GM19372 (cell line): ENCODE data around the gene LDB2.

ENCODE experiments used
- ATAC-seq: cut with Tn5 transposase; IDR thresholded peaks from one replicate; pipeline ENCODE4 v1.9.1; 2021; ENCODE audit warnings: mild to moderate bottlenecking, low read depth, moderate library complexity; ENCODE audit not compliant: unreplicated experiment

Gene LDB2

DNA sequence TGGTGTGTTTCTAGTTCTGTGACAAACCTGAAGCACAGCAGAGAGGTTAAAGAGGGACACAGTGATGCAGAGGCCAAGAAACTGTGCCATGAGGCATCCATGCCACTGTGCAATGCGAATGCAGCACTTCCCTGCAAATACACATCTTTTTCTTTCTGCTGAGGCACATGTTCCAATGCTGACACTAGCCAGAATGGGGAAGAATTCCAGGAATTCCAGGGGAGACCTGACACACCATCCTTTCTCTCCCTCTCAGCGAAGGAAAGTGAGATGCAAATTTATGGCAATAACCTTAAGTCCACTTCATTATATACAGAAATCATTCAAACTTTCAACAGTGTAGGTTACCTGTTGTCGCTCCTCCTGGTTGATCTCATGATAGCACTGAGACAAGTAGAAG lies 204.8 kb downstream of the LDB2 start:
- no peak for ATAC-seq

DNA sequence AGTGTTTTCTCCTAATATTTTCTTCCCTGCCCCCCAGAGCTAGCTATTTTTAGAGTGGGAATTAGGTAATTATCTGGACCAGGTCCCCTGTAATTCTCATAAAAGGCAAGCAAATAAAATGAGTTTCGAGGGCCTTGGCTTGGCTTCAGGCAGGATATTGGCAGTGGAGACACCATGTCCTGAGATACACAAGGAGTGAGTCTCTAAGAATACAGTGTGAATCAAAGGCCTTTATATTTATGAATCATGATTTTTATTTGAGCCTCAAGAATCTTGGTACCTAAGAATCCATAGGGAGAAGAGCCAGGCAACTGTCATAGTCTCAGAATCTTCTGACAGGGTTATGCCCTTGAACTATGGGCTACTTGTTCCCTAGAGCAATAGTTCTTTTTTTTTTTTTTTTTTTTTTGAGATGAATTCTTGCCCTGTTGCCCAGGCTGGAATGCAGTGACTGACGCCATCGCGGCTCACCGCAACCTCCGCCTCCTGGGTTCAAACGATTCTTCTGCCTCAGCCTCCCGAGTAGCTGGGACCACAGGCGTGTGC lies 205.4 kb downstream of the LDB2 start:
- no peak for ATAC-seq

DNA sequence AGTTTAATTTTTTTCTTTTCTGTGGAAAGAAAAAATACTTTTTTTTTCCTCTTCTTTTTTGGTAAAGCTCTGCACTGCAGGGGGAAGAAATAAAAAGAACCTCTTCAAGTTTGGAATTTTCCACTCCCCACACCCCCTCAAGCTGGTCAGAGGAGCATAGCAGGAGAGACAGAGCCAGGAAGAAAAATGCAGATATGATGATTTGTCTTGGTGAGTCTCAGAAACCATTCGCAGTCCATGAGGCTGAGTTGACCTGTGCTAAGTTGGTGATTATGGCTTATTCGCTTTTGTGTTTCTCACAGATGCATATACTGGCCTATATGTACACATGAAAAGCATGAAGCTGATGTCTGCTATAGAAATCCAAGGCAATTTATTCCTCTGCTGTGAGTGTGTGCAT lies 205.9 kb downstream of the LDB2 start:
- no peak for ATAC-seq

DNA sequence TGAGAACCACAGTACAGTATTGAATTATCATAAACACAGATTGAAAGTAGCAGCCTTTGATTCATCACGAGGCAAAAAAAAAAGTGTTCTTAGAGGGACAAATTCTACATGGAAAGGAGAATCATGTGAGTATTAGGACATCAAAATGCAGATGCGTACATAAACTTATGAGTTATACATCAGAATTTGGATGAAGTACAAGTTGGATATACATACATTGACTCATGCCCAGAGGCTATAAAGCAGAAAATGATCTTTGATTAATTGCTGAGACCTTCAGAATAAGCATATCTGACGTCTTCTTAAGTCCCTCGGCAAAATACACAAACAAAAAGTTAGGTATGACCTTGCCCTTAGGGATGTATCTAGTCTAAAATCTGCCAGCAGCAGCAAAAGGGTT lies 206.4 kb downstream of the LDB2 start:
- ATAC-seq, result no peak

DNA sequence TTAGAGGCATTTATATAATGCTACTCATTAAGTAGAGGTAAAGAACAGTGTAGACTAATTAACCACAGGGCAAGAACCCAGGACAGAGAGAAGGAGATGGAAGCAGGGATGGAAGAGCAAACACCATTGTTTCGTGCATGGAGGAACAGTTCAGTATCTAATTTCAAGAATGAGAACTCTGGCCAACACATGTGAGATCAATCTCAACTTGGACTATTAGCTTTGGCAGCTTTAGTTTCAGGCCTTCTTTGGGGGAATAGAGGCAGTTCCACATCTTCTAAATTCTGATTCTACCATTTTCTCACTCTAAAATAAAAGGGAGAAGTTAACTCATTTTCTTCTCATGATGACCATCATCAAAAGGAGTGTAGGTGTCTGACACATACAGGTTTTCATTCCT lies 207.0 kb downstream of the LDB2 start:
- no peak for ATAC-seq

DNA sequence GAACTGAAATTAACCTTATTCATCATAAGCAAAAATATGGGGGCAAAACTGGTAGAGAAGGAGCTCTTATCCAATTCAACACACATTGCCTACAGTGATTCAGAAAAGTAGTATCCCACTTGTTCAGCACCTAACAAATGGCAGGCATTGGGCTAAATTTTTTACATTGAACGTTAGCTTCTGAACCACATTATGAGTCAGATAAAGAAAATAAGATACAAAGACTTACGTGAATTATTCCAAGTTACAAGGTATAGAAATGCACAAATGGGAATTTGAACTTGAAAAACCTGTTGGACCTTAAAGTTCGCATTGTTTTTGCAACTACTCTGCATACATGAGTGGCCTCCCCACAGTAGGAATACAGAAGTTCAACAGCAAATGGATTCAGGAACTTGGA lies 210.6 kb downstream of the LDB2 start:
- no peak for ATAC-seq

DNA sequence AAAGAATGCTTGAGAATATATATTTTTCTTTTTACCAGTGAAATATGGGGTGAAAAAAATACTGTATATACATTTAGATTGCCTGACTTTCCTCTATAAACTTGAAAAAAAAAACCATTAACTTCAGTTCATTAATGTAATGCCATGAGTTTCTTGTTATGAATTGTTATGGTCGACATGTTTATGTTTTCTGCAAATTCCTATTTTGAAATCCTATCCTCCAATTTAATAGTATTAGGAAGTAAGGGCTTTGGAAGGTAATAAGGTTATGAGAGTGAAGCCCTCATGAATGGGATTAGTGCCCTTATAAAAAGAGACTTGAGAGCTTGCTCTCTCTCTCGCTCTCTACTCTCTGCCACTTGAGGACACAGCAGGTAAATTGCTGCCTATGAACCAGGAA lies 211.4 kb downstream of the LDB2 start:
- ATAC-seq, result no peak

DNA sequence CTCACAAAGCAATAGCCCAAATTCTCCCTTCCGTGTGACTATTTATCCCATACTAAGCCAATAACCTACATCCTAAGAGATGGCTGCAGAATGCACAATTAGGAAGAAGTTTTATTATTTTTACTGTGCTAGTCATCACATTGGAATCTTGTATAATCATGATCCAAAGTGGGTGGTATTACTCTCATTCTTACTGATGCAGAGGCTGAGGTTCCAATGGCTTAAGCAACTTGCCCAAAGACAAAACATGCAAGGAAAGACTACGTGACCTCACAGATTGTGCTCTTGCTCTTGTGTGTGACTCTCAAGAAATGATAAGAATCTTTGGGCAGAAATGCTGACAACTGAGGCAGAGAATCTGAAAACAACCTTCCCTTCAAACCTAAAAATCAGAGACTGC lies 212.2 kb downstream of the LDB2 start:
- no peak for ATAC-seq

DNA sequence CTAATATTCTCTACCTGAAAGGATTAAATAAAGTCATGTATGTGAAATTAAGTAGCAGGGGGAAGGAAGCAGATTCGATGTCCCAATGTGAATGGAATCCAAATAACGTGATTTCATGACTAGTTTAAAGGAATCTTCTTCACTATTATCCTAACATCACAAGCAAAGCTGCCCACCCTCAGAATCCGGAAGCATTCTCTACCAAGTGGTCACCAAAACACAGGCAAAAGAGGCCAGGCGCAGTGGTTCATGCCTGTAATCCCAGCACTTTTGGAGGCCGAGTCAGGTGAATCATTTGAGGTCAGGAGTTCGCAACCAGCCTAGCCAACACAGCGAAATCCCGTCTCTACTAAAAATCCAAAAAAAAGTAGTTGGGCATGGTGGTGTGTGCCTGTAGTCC lies 212.9 kb downstream of the LDB2 start:
- no peak for ATAC-seq

DNA sequence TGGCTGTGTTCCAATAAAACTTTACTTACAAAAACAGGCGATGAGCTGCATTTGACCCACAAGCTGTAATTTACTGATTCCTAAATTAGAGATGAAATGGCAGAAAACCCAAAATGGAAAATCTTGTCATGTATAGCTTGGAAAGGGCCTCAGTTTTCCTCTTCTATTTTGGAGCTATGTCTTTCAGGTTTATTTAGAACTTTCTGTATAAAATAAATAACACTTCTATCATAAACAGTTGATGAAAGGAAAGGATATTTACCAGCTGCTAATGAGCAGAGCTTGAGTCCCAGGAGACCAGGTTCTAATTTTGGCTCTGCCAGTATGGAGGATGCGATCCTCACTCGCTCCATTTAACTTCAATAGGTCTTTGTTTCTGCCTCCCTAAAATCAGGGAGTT lies 213.5 kb downstream of the LDB2 start:
- ATAC-seq, result no peak

DNA sequence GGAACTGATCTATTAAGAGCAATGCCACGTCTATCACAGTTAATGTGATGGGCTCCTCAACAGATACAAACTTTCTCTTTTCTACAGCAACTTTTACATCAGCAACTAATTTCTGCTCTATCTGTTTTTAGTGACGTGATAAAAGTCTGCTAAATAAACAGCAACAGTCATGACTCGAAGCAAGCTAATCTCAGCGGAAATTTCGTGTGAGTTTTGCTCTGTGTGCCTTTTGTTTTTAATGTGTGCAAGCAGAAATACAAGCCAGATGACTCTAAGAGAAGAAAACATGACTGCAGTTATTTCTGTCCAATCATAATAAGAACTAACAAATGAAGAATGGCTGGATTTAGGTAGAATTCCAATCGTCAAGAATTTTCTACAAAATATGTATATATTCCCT lies 214.3 kb downstream of the LDB2 start:
- ATAC-seq, result no peak

DNA sequence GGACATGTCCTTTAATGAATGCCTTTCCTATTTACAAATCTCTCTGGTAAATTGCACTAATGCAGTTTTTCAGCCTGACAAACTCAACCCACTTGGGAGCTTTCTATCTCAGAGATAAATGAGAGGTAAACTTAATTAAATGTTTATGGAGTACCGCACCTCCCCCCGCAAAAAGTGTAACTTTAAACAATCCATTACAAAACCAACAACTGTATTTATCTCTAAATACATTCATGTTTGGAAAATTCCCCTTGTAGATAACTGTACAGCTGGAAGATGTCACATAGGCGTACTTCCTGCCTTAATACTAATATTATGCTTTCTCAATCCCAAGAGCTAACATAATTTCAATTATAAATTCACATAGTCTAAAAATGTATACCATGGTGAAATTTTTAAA lies 215.5 kb downstream of the LDB2 start:
- ATAC-seq, result no peak

DNA sequence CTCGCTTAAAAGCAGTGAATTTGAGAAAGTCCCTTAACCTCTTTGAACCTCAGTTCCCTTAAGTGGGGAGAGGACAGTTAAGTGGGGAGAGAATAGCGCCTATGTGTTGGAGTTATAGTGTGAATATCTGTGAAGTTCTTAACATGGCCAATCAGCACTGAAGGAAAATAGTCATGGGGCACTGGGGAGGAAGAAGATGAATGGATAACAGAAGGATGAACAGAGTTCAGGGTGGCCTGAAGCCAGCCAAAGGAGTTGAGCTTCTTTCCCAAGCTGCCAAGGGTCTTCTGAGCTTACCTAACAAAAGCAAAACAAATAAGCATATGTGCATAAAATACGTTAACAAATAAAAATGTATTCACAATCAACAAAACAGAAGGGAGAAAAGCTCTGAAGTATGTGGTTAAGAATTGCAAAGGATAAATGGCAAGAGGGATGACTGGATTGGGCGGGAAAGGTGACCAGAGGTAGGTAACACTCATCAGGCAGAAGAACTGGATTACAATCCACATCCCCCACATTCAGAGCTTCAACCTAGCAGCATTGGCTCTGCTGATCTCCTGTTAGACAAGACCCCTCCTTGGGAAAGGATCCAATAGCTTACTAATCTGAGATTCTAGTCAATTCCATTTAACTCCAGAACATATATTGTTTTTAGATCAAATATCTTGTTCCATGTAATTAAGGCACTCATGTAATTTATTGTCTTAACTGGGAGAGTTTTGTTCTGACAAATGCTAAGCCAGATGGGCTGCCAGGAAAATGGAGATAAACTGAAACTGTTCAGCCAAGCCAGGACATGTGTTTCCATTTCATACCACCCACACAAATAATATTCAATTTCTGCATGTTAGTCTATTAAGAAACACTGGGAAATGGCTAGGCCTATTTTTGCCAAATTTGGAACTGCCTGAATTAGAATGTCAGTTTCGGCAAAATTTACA lies 221.2 kb downstream of the LDB2 start:
- no peak for ATAC-seq

DNA sequence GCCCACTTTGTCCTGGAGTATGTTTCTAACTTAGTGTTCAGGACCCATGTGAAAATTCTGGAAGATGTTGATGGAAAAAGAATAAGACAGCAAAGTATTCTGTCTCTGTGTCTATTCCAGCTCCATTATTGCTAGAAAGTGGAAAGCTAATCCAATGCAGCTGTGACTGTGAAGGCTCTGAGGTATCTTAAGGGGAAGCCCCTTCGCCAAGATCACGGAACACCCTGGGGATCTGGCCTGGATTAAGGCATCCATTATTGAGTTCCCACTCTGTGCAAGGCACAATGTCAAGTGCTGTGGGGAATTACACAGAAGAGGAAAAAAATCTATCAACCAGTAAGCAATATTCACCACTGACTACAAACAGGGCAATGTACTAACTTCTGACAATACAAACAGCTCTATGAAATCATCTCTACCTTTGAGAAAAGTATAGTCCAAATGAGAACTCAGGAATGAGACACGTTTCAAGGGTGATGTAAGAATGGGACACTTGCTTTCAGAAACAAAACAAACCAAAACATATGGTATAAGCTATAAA lies 222.1 kb downstream of the LDB2 start:
- no peak for ATAC-seq

DNA sequence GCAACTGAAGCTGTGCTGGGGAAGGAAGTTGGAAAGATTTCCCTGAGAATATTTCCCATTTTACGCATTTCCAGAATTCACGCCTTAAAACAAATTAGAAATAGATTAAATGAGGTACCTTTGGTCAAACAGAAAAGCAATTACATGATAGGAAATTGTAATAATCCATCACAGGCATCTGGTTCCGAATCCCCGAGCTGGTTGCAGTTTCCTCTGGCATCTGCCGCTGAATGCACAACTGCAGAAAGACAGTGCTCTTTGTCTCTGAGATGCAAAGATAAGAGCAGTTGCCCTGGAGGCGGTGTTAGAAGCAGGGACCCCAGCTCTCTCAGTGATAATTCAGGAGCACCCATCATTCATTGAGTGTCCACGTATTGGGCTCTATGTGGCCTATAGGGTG lies 224.4 kb downstream of the LDB2 start:
- no peak for ATAC-seq

DNA sequence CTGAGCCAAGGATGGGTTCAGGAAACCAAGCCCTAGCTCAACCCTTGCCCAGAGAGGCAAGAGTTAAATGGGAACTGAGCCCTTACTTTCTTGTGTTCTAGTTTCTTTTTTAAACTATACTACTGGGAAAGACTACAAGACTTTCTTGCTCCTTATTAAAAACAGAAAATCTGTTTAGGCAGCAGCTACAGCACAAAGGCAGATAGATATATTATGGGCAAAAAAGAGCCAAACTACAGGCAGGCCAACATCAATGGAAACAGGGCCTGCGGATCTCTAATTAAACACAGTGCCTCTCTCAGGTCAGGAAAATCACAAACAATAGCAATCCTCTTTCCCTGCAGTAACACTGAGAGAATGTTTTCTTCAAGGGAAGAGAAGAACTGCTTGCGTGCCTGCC lies 226.0 kb downstream of the LDB2 start:
- no peak for ATAC-seq

DNA sequence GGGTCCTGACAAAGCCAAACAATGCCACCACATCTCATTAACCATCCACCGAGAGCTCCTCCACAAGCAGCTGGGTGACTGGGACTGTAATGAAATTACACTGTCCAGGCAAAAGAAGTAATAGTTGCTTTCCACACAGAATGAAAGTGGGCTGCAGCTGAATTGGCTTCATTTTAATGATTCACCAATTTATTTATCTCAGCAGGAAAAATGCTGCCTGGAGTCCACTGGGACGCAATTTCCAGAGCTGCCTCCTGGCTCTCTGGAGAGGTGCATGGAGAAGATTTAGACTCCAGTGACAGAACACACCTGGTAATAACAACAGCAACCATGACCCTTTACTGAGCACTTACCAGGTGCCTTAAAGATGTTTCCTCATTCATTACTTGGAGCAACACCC lies 226.7 kb downstream of the LDB2 start:
- no peak for ATAC-seq

DNA sequence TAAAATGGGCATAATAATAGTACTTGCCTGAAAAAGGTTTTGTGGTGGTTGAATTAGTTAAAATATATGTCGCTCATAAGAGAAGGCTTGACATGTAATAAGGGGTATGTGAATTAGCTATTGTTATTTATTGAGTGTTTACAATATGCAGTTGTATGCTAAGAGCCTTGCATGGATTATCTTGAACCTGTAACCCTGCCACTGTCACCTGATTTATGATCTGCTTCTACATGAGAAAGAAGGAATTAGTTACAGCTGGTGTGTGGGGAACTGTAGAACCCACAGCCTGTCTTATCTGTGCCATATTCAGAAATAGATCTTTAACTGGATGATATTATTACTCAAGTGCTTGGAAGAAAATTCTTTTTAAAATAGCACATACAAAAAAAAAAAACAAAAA lies 227.7 kb downstream of the LDB2 start:
- no peak for ATAC-seq

DNA sequence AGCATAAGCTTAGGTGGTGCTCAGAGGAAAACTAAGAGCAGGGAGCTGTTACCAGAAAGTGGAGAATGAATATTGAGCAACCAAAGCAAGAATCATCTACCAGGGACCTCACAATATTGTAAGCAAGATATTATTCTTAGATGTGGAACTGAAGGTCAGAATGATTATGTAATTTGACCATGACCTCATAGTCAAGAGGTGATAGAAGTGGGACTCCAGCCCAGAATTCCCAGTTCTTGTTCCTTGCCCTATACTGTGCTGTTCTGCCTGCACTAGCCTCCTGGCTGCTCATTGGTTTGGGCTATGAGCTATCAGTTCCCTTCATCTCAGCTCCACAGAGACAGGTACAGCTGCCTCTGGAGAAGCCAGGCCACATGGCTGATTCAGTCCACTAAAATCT lies 229.4 kb downstream of the LDB2 start:
- ATAC-seq, result no peak

DNA sequence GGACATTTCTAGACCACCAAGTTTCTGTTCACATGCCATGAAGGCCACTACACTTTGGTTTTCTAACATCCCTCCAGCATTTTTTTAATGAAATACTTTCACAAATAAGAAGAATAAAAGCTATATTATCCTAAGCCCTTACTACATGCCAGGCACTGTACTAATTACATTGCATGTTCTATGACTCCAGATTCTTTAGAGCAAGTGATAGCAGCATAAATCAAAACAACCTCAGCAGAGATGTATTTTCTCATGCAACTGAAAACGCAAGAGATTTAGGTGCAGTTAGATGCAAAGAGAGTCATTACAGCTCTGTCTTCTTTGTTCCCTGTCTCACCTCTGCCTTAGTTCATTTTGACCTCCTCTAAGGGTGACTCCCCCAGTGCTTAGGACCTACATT lies 230.0 kb downstream of the LDB2 start:
- no peak for ATAC-seq

DNA sequence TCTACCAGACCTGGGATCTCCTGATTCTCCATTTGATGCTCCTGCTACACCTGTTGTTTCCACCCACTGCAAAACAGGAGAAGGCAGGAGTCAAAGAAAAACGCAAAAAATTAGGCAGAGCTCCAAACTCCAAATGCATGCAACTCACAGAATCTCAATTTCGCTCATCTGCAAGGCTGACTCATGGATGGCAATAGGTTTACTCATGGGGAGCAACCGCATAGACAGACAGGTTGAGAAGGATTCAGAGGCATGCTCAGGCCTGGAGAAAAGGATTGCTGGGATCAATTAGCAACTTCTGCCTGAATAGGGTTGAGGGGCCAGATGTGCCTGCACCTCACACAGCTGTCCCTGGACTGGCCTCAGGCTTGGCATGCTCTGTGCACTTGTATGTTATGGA lies 231.0 kb downstream of the LDB2 start:
- ATAC-seq, result no peak

DNA sequence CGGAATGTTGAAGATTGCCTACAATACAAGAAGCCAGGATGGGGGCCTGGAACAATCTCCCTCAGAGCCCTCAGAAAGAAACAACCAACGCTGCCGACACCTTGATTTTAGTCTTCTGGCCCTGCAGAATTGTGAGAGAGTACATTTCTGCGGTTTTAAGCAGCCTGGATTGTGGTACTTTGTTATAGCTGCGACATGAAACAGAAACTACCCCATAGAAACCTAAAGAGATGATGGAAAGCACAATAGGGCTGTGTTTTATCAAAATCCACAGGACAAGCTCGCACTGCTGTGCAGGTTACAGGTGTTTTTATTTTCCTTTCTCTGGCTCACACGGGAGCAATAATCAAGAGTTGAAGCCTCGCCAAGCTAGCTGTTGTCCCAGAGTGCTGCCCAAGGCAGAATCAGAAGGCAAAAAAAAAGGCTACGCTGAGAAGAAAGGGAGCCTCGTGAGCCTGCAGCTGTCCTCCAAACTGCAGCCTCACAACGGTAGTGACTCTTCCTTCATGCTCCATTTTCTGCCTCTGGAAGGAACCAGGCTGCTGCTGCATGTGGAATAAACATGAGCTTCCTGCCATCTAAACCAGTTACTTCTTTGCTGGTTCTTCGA lies 232.4 kb downstream of the LDB2 start:
- no peak for ATAC-seq
